Fibroblast of the aortic adventitia (primary cell): Measurements from ENCODE around the gene CEP112. TPM values are rescaled to one million over a fixed set of nuclear protein-coding genes. Genes with fewer than 3 reads are reported as not detected.

Experiments
- DNase-seq: peaks from one replicate; pipeline ENCODE4 v3.0.0-alpha.2; 2010; ENCODE audit warnings: low read depth
- H3K4me3 ChIP-seq: 2 replicates; pipeline ENCODE4 v1.5.1; 2011; ENCODE audit warnings: low read depth, mild to moderate bottlenecking, control low read depth, low read length, moderate library complexity
- total RNA-seq: library from RNA; depleted of rRNA; stranded (reverse); fragments of >200 nt; gene quantifications from 2 replicates; pipeline ENCODE4 v1.2.3, GENCODE V29; 2012; ENCODE audit warnings: low replicate concordance
- TF ChIP-seq, protein P1 (sequence below): IDR thresholded peaks from 2 replicates; pipeline ENCODE4 v1.5.1; 2011; ENCODE audit warnings: mild to moderate bottlenecking, low read length, control low read depth, inconsistent platforms; ENCODE audit not compliant: insufficient read depth

CEP112 gene
- total RNA-seq, 1 donor: 7.2 TPM

DNA sequence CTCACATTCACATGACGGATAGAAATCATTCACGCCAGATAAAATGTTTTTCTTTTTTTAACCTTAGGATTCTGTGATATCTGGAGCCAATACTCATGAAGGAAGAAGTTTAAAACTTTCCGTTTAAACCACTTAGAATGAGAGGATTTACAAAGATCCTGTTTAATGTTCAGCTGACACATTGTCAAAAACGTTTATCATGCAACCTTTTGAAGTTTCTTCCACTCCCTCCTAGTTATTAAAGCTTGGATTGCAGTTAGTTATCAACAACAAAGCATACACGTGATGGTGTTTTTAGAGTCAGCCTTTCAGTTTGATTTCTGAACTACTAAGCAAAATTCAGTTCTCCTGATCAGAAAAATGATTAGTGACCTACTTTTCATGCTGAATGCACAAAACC, 487.2 kb downstream of the CEP112 start:
- no peak for DNase-seq
- TF ChIP-seq, protein P1, sequence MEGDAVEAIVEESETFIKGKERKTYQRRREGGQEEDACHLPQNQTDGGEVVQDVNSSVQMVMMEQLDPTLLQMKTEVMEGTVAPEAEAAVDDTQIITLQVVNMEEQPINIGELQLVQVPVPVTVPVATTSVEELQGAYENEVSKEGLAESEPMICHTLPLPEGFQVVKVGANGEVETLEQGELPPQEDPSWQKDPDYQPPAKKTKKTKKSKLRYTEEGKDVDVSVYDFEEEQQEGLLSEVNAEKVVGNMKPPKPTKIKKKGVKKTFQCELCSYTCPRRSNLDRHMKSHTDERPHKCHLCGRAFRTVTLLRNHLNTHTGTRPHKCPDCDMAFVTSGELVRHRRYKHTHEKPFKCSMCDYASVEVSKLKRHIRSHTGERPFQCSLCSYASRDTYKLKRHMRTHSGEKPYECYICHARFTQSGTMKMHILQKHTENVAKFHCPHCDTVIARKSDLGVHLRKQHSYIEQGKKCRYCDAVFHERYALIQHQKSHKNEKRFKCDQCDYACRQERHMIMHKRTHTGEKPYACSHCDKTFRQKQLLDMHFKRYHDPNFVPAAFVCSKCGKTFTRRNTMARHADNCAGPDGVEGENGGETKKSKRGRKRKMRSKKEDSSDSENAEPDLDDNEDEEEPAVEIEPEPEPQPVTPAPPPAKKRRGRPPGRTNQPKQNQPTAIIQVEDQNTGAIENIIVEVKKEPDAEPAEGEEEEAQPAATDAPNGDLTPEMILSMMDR: no peak

DNA sequence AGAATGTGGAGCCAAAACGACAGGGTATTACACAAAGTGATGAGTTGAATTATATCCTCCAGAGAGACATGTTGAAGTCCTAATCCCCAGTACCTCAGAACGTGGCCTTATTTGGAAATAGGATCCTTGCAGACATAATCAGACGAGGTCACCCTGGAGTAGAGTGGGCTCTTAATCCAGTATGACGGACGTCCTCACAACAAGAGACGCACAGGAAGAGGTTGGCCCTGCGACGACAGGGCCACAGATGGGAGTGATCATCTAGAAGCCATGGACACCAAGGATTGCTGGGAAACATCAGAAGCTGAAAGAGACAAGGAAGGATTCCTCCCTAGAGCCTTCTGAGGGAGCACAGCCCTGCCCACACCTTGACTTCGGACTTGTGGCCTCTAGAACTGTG, 488.0 kb downstream of the CEP112 start:
- no peak for DNase-seq
- TF ChIP-seq, protein P1: no peak
- H3K4me3 ChIP-seq: no peak overlapping the region

More for the DNA sequence above, 487.2 kb downstream of the CEP112 start:
- no peak overlapping the region for H3K4me3 ChIP-seq

DNA sequence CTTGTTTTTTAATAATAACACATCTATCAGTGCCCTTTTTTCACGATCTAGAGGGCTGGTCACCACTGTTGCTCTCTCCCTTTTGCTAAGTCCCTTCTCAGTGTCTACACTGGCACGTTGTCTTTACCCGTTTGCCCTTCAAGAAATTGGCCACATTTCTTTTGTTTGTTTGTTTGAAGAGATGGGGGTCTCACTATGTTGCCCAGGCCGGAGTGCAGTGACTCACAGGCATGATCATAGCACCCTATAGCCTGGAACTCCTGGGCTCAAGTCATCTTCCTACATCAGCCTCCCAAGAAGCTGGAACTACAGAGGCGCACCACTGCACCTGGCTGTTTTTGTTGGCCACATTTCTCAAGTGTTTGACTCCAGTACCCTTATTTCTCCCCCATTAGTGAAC, 492.5 kb downstream of the CEP112 start:
- no peak for DNase-seq
- TF ChIP-seq, protein P1: no peak
- H3K4me3 ChIP-seq: no peak overlapping the region

DNA sequence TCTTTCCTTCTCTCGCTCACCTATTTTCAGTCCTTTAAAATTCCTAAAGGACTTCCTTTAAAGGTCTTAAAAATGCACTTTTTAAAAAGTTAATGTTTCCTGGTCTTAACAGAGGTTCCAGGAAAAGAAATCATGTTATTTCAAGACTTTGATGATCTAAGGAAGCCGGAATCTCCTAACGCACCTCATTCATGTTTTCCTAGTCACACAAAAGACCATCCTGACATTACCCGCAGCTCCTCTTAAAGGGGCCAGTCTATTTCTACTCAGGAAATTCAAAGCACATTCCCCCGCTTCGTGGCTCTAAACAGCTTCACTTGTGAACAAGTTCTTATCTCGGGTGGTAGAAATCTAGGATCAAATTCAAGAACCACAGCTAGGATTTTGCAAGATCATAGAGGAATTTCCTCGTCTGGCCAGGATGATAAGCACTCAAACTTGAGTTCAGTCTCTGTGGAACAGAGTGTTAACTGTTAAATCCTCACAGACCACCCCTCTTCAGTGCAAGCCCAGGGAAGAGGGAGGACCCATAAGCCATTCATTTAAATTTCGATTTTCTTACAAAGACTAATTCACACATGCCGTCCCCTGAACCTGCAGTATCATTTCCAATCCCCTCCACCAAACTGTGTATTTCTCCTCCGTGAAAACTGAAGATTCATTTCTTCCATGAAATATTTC, 493.4 kb downstream of the CEP112 start:
- TF ChIP-seq, protein P1: no peak
- peak; percentile 92 for DNase-seq
- no peak overlapping the region for H3K4me3 ChIP-seq

DNA sequence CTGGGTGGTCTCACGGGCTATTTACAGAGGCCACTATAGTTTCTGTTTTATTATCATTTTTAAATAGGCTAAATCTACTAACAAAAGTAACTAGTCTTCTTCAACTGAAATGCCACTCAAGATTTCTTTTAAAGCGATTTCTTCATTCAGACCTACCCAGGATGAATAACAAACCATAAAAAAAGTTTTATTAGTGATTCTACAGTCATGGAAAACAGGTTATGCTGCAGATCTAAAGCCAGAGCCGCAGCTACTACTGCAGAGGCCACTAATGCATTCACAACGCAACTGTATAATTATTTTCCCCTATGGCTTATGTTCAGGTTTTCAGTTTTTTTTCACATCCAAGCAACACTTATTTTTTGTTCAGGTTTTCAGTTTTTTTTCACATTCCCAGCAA, 494.3 kb downstream of the CEP112 start:
- TF ChIP-seq, protein P1: no peak
- no peak for DNase-seq
- no peak overlapping the region for H3K4me3 ChIP-seq

DNA sequence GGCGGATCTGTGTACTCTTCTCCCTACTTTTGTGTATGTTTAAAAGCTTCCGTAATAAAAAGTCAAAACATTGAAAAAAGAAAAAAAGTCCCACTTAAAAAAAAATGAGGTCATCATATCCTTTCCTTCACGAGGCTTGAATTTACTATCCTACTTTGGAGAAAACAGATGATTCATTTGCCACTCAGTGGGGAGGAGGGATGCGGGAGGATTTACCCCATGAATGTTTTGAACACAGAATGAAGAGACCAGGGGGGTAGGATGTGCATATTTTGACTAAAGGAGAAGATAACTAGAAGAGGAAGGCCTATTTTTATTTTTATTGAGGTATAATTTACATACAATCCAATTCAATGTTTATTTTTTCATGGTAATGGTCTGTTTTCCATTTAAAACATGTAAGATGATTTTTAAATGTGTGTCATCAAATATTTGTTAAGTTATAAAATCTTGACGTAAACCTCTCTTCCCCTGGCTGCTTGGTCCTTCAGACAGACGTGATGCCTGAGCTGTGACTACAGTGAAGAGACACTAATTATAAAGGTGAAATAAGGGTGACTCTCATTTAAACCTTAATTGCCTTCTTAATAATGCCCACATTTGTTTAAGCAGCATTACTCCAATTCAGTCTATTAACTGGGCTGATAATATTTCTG, 495.1 kb downstream of the CEP112 start:
- no peak overlapping the region for H3K4me3 ChIP-seq
- TF ChIP-seq, protein P1: no peak
- DNase-seq: peak; percentile 41
